H9 (cell line): ENCODE measurements around the gene HHAT. TPM values are rescaled to one million over a fixed set of nuclear protein-coding genes. Genes with fewer than 3 reads are reported as not detected.

Experiments
- DNase-seq: peaks from one replicate; pipeline ENCODE4 v3.0.0-alpha.2; 2017
- H2AFZ ChIP-seq: one replicate; pipeline ENCODE4 v1.6.1; 2013; ENCODE audit warnings: mild to moderate bottlenecking, low read length, control low read depth, moderate library complexity
- H2AK5ac ChIP-seq: 2 replicates; pipeline ENCODE4 v1.6.1; 2013; ENCODE audit warnings: low read length, control low read depth, mixed read lengths; ENCODE audit not compliant: insufficient read length
- H2BK120ac ChIP-seq: one replicate; pipeline ENCODE4 v1.6.1; 2013; ENCODE audit warnings: low read depth, mild to moderate bottlenecking, low read length, control low read depth, inconsistent platforms; ENCODE audit not compliant: poor library complexity, severe bottlenecking
- H2BK12ac ChIP-seq: 2 replicates; pipeline ENCODE4 v1.6.1; 2013; ENCODE audit warnings: low read length, control low read depth, mixed read lengths, low read depth; ENCODE audit not compliant: insufficient read length
- H2BK15ac ChIP-seq: 2 replicates; pipeline ENCODE4 v1.6.1; 2013; ENCODE audit warnings: low read depth, low read length, control low read depth
- H2BK20ac ChIP-seq: one replicate; pipeline ENCODE4 v1.6.1; 2013; ENCODE audit warnings: low read depth, mild to moderate bottlenecking, low read length, control low read depth, inconsistent platforms; ENCODE audit not compliant: poor library complexity, severe bottlenecking
- H2BK5ac ChIP-seq: 2 replicates; pipeline ENCODE4 v1.6.1; 2013; ENCODE audit warnings: low read length, control low read depth, mixed read lengths; ENCODE audit not compliant: insufficient read length
- H3K14ac ChIP-seq: 2 replicates; pipeline ENCODE4 v1.6.1; 2013; ENCODE audit warnings: low read length, control low read depth; ENCODE audit not compliant: insufficient read depth
- H3K18ac ChIP-seq: 2 replicates; pipeline ENCODE4 v1.6.1; 2013; ENCODE audit warnings: low read depth, mild to moderate bottlenecking, mixed read lengths, low read length, control low read depth; ENCODE audit not compliant: insufficient read length
- H3K23ac ChIP-seq: 2 replicates; pipeline ENCODE4 v1.6.1; 2013; ENCODE audit warnings: low read length, control low read depth, mixed read lengths, low read depth; ENCODE audit not compliant: insufficient read length
- H3K23me2 ChIP-seq: 2 replicates; pipeline ENCODE4 v1.6.1; 2013; ENCODE audit warnings: low read depth, mild to moderate bottlenecking, mixed read lengths, low read length, control low read depth; ENCODE audit not compliant: insufficient read length, poor library complexity, severe bottlenecking
- H3K27ac ChIP-seq: 2 replicates; pipeline ENCODE4 v1.5.1; 2013; ENCODE audit warnings: low read length, control low read depth, mixed read lengths, low read depth; ENCODE audit not compliant: insufficient read length
- H3K27me3 ChIP-seq: 2 replicates; pipeline ENCODE4 v1.6.1; 2013; ENCODE audit warnings: low read length, control low read depth, inconsistent platforms; ENCODE audit not compliant: insufficient read depth
- H3K4ac ChIP-seq: 2 replicates; pipeline ENCODE4 v1.6.1; 2013; ENCODE audit warnings: low read depth, mild to moderate bottlenecking, control low read depth, inconsistent platforms, low read length, moderate library complexity
- H3K4me1 ChIP-seq: 2 replicates; pipeline ENCODE4 v1.6.1; 2013; ENCODE audit warnings: low read length, control low read depth, inconsistent platforms; ENCODE audit not compliant: insufficient read depth
- H3K4me2 ChIP-seq: 2 replicates; pipeline ENCODE4 v1.6.1; 2013; ENCODE audit warnings: low read length, control low read depth, mixed read lengths; ENCODE audit not compliant: insufficient read length, insufficient read depth
- H3K56ac ChIP-seq: 2 replicates; pipeline ENCODE4 v1.6.1; 2013; ENCODE audit warnings: low read depth, mild to moderate bottlenecking, mixed read lengths, low read length, control low read depth; ENCODE audit not compliant: insufficient read length
- H3K79me1 ChIP-seq: 2 replicates; pipeline ENCODE4 v1.6.1; 2013; ENCODE audit warnings: low read depth, mild to moderate bottlenecking, moderate library complexity, low read length, control low read depth, inconsistent platforms; ENCODE audit not compliant: insufficient read depth, poor library complexity, severe bottlenecking
- H3K79me2 ChIP-seq: 2 replicates; pipeline ENCODE4 v1.6.1; 2013; ENCODE audit warnings: low read length, control low read depth, inconsistent platforms; ENCODE audit not compliant: insufficient read depth
- H3K9ac ChIP-seq: 2 replicates; pipeline ENCODE4 v1.6.1; 2013; ENCODE audit warnings: low read length, control low read depth, mixed read lengths; ENCODE audit not compliant: insufficient read length; ENCODE audit errors: extremely low read depth
- H3K9me3 ChIP-seq: one replicate; pipeline ENCODE4 v1.6.1; 2013; ENCODE audit warnings: low read depth, low read length, inconsistent platforms; ENCODE audit not compliant: control insufficient read depth
- H3T11ph ChIP-seq: one replicate; pipeline ENCODE4 v1.6.1; 2013; ENCODE audit warnings: mild to moderate bottlenecking, low read length, control low read depth, inconsistent platforms
- H4K20me1 ChIP-seq: one replicate; pipeline ENCODE4 v1.6.1; 2013; ENCODE audit not compliant: control insufficient read depth, insufficient read length, insufficient read depth
- H4K5ac ChIP-seq: 2 replicates; pipeline ENCODE4 v1.6.1; 2013; ENCODE audit warnings: low read depth, mild to moderate bottlenecking, mixed read lengths, low read length, control low read depth; ENCODE audit not compliant: insufficient read length
- H4K8ac ChIP-seq: replicated peaks from 2 replicates; pipeline ENCODE4 v1.6.1; 2013; ENCODE audit warnings: low read length, control low read depth, mixed read lengths, low read depth; ENCODE audit not compliant: insufficient read length
- H4K91ac ChIP-seq: 2 replicates; pipeline ENCODE4 v1.6.1; 2013; ENCODE audit warnings: low read depth, mild to moderate bottlenecking, moderate library complexity, mixed read lengths, low read length, control low read depth; ENCODE audit not compliant: insufficient read length
- H3K27ac Mint-ChIP-seq, 3 experiments: 2 replicates in 2 of 3; 3 replicates in 1 of 3; pipeline ENCODE4 v1.8.0; 2020 to 2021; ENCODE audit warnings: mixed read lengths in 3 of 3, mild to moderate bottlenecking in 1 of 3, moderate library complexity in 1 of 3
- H3K27me3 Mint-ChIP-seq: 2 replicates; pipeline ENCODE4 v1.8.0; 2021; ENCODE audit warnings: low read depth, mild to moderate bottlenecking, moderate library complexity, mixed read lengths
- H3K36me3 Mint-ChIP-seq, 3 experiments: 2 replicates in 2 of 3; 3 replicates in 1 of 3; pipeline ENCODE4 v1.8.0; 2020 to 2021; ENCODE audit warnings: low read depth in 3 of 3, mixed read lengths in 3 of 3; ENCODE audit not compliant: insufficient read depth in 1 of 3
- H3K4me1 Mint-ChIP-seq, 2 experiments: 2 replicates each; pipeline ENCODE4 v1.8.0; 2020; ENCODE audit warnings: mixed read lengths in 2 of 2
- H3K4me3 Mint-ChIP-seq, 2 experiments: 2 replicates in 1 of 2; 3 replicates in 1 of 2; pipeline ENCODE4 v1.8.0; 2020 to 2021; ENCODE audit warnings: mild to moderate bottlenecking in 2 of 2, mixed read lengths in 2 of 2, moderate library complexity in 1 of 2
- H3K9me3 Mint-ChIP-seq, 2 experiments: 2 replicates in 1 of 2; 3 replicates in 1 of 2; pipeline ENCODE4 v1.8.0; 2020; ENCODE audit warnings: mild to moderate bottlenecking in 2 of 2, mixed read lengths in 2 of 2, moderate library complexity in 1 of 2
- WGBS: extraction: QIAGEN DNeasy Blood & Tissue Kit; methylation state at CpG from one replicate; pipeline ENCODE4 v1.1.7; 2013; ENCODE audit warnings: missing lambda C conversion rate, low lambda C conversion rate, mixed read lengths; ENCODE audit not compliant: insufficient read length; ENCODE audit errors: extremely low coverage; 5-methylcytosine and 5-hydroxymethylcytosine counted together
- total RNA-seq: library from RNA; stranded (reverse); gene quantifications from 2 replicates; pipeline ENCODE4 v1.2.1, GENCODE V29; 2021
- TF ChIP-seq, protein P1 (sequence below): fragments of 200-600 bp; sonication (generic); conservative IDR thresholded peaks from 3 replicates; pipeline ENCODE4 v1.8.0; 2021; ENCODE audit warnings: antibody characterized with exemption, mild to moderate bottlenecking

The HHAT gene
- total RNA-seq, 1 experiment from 2014 or later, result 0.48 TPM

- Histone ChIP-seq H3K27me3 (no peaks in the 10 kb centered on the region), H2BK20ac (no peak overlapping the region), H2BK15ac (no peak overlapping the region), H3K23ac (no peak overlapping the region), H3K4me2 (peak overlapping the region; percentile 54), H4K91ac (no peak overlapping the region), H4K8ac (no peak overlapping the region), H2BK12ac (no peak overlapping the region), H3K23me2 (peaks cover 2% of the 10 kb centered on the region), H3K14ac (no peak overlapping the region), H2BK5ac (no peak overlapping the region), H2AFZ (no peak overlapping the region), H3K9me3 (no peaks in the 10 kb centered on the region), H3K18ac (no peak overlapping the region), H3K4ac (no peak overlapping the region), H3T11ph (no peak overlapping the region), H3K79me2 (no peaks in the 10 kb centered on the region), H3K79me1 (no peaks in the 10 kb centered on the region), H2BK120ac (no peak overlapping the region), H3K56ac (no peak overlapping the region), H3K27ac (no peak overlapping the region), H3K4me1 (no peaks in the 10 kb centered on the region), H4K20me1 (no peaks in the 10 kb centered on the region), H2AK5ac (no peak overlapping the region), H3K9ac (no peak overlapping the region), H4K5ac (no peak overlapping the region)
- Mint-ChIP-seq H3K36me3 (no peaks in the 10 kb centered on the region), H3K9me3 (no peaks in the 10 kb centered on the region), H3K27me3 (peaks cover 26% of the 10 kb centered on the region), H3K4me1 (peaks cover 10 to 12% of the 10 kb centered on the region in 2 experiments), H3K27ac (no peak overlapping the region; a peak in 1 of 7 replicates), H3K4me3 (peak overlapping the region; percentile 74 to 86)
- DNase-seq, result no peak
- WGBS, result no CpG with 5 or more reads among the region's 18 CpGs
- TF ChIP-seq, protein P1, sequence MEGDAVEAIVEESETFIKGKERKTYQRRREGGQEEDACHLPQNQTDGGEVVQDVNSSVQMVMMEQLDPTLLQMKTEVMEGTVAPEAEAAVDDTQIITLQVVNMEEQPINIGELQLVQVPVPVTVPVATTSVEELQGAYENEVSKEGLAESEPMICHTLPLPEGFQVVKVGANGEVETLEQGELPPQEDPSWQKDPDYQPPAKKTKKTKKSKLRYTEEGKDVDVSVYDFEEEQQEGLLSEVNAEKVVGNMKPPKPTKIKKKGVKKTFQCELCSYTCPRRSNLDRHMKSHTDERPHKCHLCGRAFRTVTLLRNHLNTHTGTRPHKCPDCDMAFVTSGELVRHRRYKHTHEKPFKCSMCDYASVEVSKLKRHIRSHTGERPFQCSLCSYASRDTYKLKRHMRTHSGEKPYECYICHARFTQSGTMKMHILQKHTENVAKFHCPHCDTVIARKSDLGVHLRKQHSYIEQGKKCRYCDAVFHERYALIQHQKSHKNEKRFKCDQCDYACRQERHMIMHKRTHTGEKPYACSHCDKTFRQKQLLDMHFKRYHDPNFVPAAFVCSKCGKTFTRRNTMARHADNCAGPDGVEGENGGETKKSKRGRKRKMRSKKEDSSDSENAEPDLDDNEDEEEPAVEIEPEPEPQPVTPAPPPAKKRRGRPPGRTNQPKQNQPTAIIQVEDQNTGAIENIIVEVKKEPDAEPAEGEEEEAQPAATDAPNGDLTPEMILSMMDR, result no peak
Observed at GRCh38 chr1:210311726-210312493, 16.8 kb upstream of the HHAT start.
